Measurements from ENCODE around the gene FXR1. TPM values are rescaled to one million over a fixed set of nuclear protein-coding genes. Genes with fewer than 3 reads are reported as not detected.

FXR1 gene
- total and polyA plus RNA-seq, 10 of the 15 experiments (the other 5 are each of a cell fraction or from before 2014, with no cell fraction given): 38.5 to 159 (median 102) TPM

DNA sequence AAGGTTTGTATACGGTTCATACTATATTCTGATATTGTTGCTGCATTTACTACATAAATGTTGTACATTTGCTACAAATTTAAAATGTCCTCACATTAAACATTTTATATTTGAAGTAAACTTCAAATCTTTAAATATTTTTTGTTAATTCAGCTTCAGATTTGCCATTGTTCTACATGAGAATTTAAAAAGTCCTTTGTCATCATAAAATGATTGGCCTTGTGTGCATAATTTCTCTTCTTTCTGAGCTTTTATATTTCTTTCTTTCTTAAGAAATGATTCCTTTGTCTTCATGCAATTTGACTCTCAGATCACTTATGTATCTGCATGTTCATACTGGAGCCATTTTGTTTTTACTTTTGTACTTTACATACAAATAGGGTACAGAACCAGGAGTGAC lies 49.1 kb downstream of the FXR1 start:
- in situ Hi-C loops (cut with MboI): no loop called here
- no peak overlapping the region for H3K4me3 ChIP-seq
- RAD21 ChIA-PET (ENCODE audit: unreplicated experiment): no interaction called here
- TF ChIP-seq MYC (IDR thresholded peaks at IDR 0.05; ENCODE audit: insufficient read depth, insufficient read length, insufficient replicate concordance, low read length, severe bottlenecking) (no peak), CREM (IDR thresholded peaks at IDR 0.05; ENCODE audit: low read depth) (no peak), FOXK2 (IDR thresholded peaks at IDR 0.05) (no peak), YY1 (IDR thresholded peaks at IDR 0.05; ENCODE audit: low read depth, low read length) (no peak), ZNF384 (IDR thresholded peaks at IDR 0.05; ENCODE audit: borderline replicate concordance, low read depth, low read length) (no peak), ZNF217 (IDR thresholded peaks at IDR 0.05) (no peak)
- peaks cover 0 to 34% of the 10 kb centered on the region in 2 experiments; a peak in 3 of 4 replicates for H3K36me3 ChIP-seq (ENCODE audit: control insufficient read depth in 2 of 2, insufficient read depth in 2 of 2, low read length in 1 of 2)
- ATAC-seq (no peak), DNase-seq (ENCODE audit: low read depth, low spot score) (no peak), FAIRE-seq (no peak)
- BruUV-seq (replicated peaks): no TSS peak
- CTCF ChIA-PET: interaction anchor here (1.1 to 2.4 kb wide), 5 partner anchors 9 to 49 kb away, joined by 3 to 10 read pairs (median 4); partner anchors contain the start of gene FXR1
- 92% methylated on average over 1 of the region's 1 CpG for WGBS (ENCODE audit: insufficient coverage, insufficient replicate concordance, low lambda C conversion rate, missing lambda C conversion rate)
- H3K79me2 ChIP-seq (ENCODE audit: control insufficient read depth, insufficient read depth, low read length): no peaks in the 10 kb centered on the region
- intact Hi-C loops (cut with micrococcal nuclease; ENCODE audit: unreplicated experiment): no loop called here
- H3K27me3 ChIP-seq (replicated peaks in 1 of 2; ENCODE audit: control insufficient read depth in 2 of 2, insufficient read depth in 2 of 2, low read length in 1 of 2): no peaks in the 10 kb centered on the region
- no peak overlapping the region for H3K4me2 ChIP-seq (ENCODE audit: control insufficient read depth, insufficient read depth)
- no peak overlapping the region for H3K27ac ChIP-seq (ENCODE audit: control insufficient read depth, insufficient read depth)
- H2AFZ ChIP-seq (ENCODE audit: control insufficient read depth, low read depth, low read length): no peak overlapping the region
- no peak overlapping the region for H3K9ac ChIP-seq (ENCODE audit: control insufficient read depth, insufficient read depth, low read length)
- H3K4me1 ChIP-seq (ENCODE audit: control insufficient read depth, insufficient read depth, low read length): no peaks in the 10 kb centered on the region
- SMC1A ChIA-PET (ENCODE audit: uncharacterized antibody, unreplicated experiment): interaction anchor here (0.9 to 2.1 kb wide), 3 partner anchors 11 to 32 kb away, joined by 3 to 7 read pairs (median 4); no protein-coding TSS in a partner anchor
- H3K9me3 ChIP-seq (replicated peaks; ENCODE audit: control insufficient read depth, insufficient read depth, low read length): no peaks in the 10 kb centered on the region
- H4K20me1 ChIP-seq (ENCODE audit: control insufficient read depth, insufficient read depth): no peaks in the 10 kb centered on the region
- POLR2A ChIA-PET: no interaction called here

- SMC1A ChIA-PET (ENCODE audit: uncharacterized antibody, unreplicated experiment): interaction anchor here (0.7 to 2.1 kb wide), 4 partner anchors 10 to 347 kb away, joined by 3 to 7 read pairs (median 4); no protein-coding TSS in a partner anchor
- POLR2A ChIA-PET: no interaction called here
- intact Hi-C loops (cut with micrococcal nuclease; ENCODE audit: unreplicated experiment): no loop called here
- DNase-seq (ENCODE audit: low read depth, low spot score) (no peak), ATAC-seq (no peak), FAIRE-seq (no peak)
- Histone ChIP-seq H3K9ac (ENCODE audit: control insufficient read depth, insufficient read depth, low read length) (no peak overlapping the region), H3K4me3 (no peak overlapping the region), H3K36me3 (ENCODE audit: control insufficient read depth in 2 of 2, insufficient read depth in 2 of 2, low read length in 1 of 2) (peaks cover 0 to 34% of the 10 kb centered on the region in 2 experiments; a peak in 3 of 4 replicates), H4K20me1 (ENCODE audit: control insufficient read depth, insufficient read depth) (no peaks in the 10 kb centered on the region), H3K27ac (ENCODE audit: control insufficient read depth, insufficient read depth) (no peak overlapping the region), H2AFZ (ENCODE audit: control insufficient read depth, low read depth, low read length) (no peak overlapping the region), H3K27me3 (replicated peaks in 1 of 2; ENCODE audit: control insufficient read depth in 2 of 2, insufficient read depth in 2 of 2, low read length in 1 of 2) (no peaks in the 10 kb centered on the region), H3K4me2 (ENCODE audit: control insufficient read depth, insufficient read depth) (no peak overlapping the region), H3K4me1 (ENCODE audit: control insufficient read depth, insufficient read depth, low read length) (no peaks in the 10 kb centered on the region), H3K9me3 (replicated peaks; ENCODE audit: control insufficient read depth, insufficient read depth, low read length) (no peaks in the 10 kb centered on the region), H3K79me2 (ENCODE audit: control insufficient read depth, insufficient read depth, low read length) (no peaks in the 10 kb centered on the region)
- RAD21 ChIA-PET (ENCODE audit: unreplicated experiment): no interaction called here
- in situ Hi-C loops (cut with MboI): no loop called here
- TF ChIP-seq ZNF274 (IDR thresholded peaks at IDR 0.05; ENCODE audit: insufficient read depth, insufficient read length): no peak
- no peak for TF ChIP-seq FOXM1 (IDR thresholded peaks at IDR 0.05; ENCODE audit: low read depth, low read length)
- TF ChIP-seq BCL3 (IDR thresholded peaks at IDR 0.05; ENCODE audit: borderline replicate concordance, insufficient read depth, low read depth, low read length, poor library complexity, severe bottlenecking): no peak
- no peak for TF ChIP-seq SMC3 (IDR thresholded peaks at IDR 0.05; ENCODE audit: borderline replicate concordance, low read length)
- TF ChIP-seq KLF5 (IDR thresholded peaks at IDR 0.05; ENCODE audit: partially characterized antibody): no peak
- no peak for TF ChIP-seq IKZF1 (conservative IDR thresholded peaks at IDR 0.05)
- no peak for TF ChIP-seq MEF2A (IDR thresholded peaks at IDR 0.05; ENCODE audit: insufficient read depth, low read depth, low read length)
- TF ChIP-seq USF2 (IDR thresholded peaks at IDR 0.05; ENCODE audit: borderline replicate concordance, low read depth, low read length): no peak
- WGBS (ENCODE audit: insufficient coverage, insufficient replicate concordance, low lambda C conversion rate, missing lambda C conversion rate): 87% methylated on average over 1 of the region's 1 CpG
- CTCF ChIA-PET: interaction anchor here (0.9 to 2.4 kb wide), 6 partner anchors 10 to 50 kb away, joined by 3 to 10 read pairs (median 5); partner anchors contain the start of gene FXR1
- no TSS peak for BruUV-seq (replicated peaks)
These were observed 50.1 kb downstream of the FXR1 start for GRCh38 chr3:180962530-180962929.
